OCI-LY7 (cell line): ENCODE data around the gene NFIX. TPM values are rescaled to one million over a fixed set of nuclear protein-coding genes. Genes with fewer than 3 reads are reported as not detected.

Source experiments
- BruUV-seq: library from RNA; stranded (reverse); fragments of 400-500 nt; replicated peaks from 2 replicates; lab custom pipeline; 2021; lab: Mats Ljungman, UMichigan
- CTCF ChIA-PET: fragments of 300-600 bp; sonication (Branson Sonifier 250); formaldehyde crosslinking; loops from one replicate; lab custom pipeline; 2022; ENCODE audit warnings: antibody characterized with exemption; ENCODE audit not compliant: unreplicated experiment; lab: Charles Lee
- POLR2A ChIA-PET: fragments of 300-600 bp; sonication (Branson Sonifier 250); formaldehyde crosslinking; loops from one replicate; lab custom pipeline; 2022; ENCODE audit warnings: antibody characterized with exemption; lab: Charles Lee
- DNase-seq: peaks from one replicate; pipeline ENCODE4 v3.0.0-alpha.2; 2015; ENCODE audit warnings: low spot score
- H2AFZ ChIP-seq: fragments of 200-600 bp; sonication (generic), shearing (Covaris generic); 2 replicates; pipeline ENCODE4 v1.6.1; 2014; ENCODE audit warnings: mild to moderate bottlenecking, antibody characterized with exemption, low read length, moderate library complexity
- H3K27ac ChIP-seq: fragments of 200-600 bp; sonication (generic); 2 replicates; pipeline ENCODE4 v1.5.1; 2014; ENCODE audit warnings: mixed run types, low read depth, mild to moderate bottlenecking, moderate library complexity, low read length, inconsistent platforms; ENCODE audit not compliant: poor library complexity, severe bottlenecking
- H3K36me3 ChIP-seq: fragments of 200-600 bp; sonication (generic); 2 replicates; pipeline ENCODE4 v1.6.1; 2014; ENCODE audit warnings: mild to moderate bottlenecking, antibody characterized with exemption, low read length, moderate library complexity, mixed read lengths; ENCODE audit not compliant: insufficient read depth
- H3K4me1 ChIP-seq: fragments of 200-600 bp; sonication (generic); 2 replicates; pipeline ENCODE4 v1.5.1; 2014; ENCODE audit warnings: mild to moderate bottlenecking, low read length; ENCODE audit not compliant: insufficient read depth, poor library complexity, severe bottlenecking
- H3K4me2 ChIP-seq: fragments of 200-600 bp; sonication (generic); 2 replicates; pipeline ENCODE4 v1.6.1; 2014; ENCODE audit warnings: mild to moderate bottlenecking, low read length
- H3K4me3 ChIP-seq: fragments of 200-600 bp; sonication (generic); 2 replicates; pipeline ENCODE4 v1.5.1; 2014; ENCODE audit warnings: mild to moderate bottlenecking, low read depth, low read length; ENCODE audit not compliant: poor library complexity, severe bottlenecking
- H3K79me2 ChIP-seq: fragments of 200-600 bp; sonication (generic); 2 replicates; pipeline ENCODE4 v1.6.1; 2016; ENCODE audit warnings: low read depth, mild to moderate bottlenecking, low read length, moderate library complexity, mixed read lengths; ENCODE audit not compliant: insufficient read depth
- H3K9me2 ChIP-seq: fragments of 200-600 bp; sonication (generic); 2 replicates; pipeline ENCODE4 v1.6.1; 2016; ENCODE audit warnings: mild to moderate bottlenecking, low read length, mixed read lengths; ENCODE audit not compliant: insufficient read depth
- H3K9me3 ChIP-seq: fragments of 200-600 bp; sonication (generic); 2 replicates; pipeline ENCODE4 v1.6.1; 2014; ENCODE audit warnings: mild to moderate bottlenecking, mixed run types, low read length, mixed read lengths
- H4K20me1 ChIP-seq: fragments of 200-600 bp; sonication (generic); 2 replicates; pipeline ENCODE4 v1.6.1; 2014; ENCODE audit warnings: mild to moderate bottlenecking, antibody characterized with exemption, low read length, moderate library complexity, mixed read lengths; ENCODE audit not compliant: insufficient read depth
- EZH2phosphoT487 ChIP-seq: fragments of 200-600 bp; sonication (generic); IDR thresholded peaks from 2 replicates; pipeline ENCODE4 v1.6.1; 2018; ENCODE audit warnings: low read depth, borderline replicate concordance, mild to moderate bottlenecking, mixed run types, antibody characterized with exemption, low read length, moderate library complexity, mixed read lengths
- intact Hi-C: fragments of 100-400 bp; cut with micrococcal nuclease; formaldehyde crosslinking; loops from one replicate; pipeline ENCODE4 v1.10.0; 2022; ENCODE audit not compliant: unreplicated experiment
- total RNA-seq, 2 experiments: library from RNA; depleted of rRNA in 1 of 2; stranded (reverse); fragments of >200 nt in 1 of 2; shearing (Covaris generic) in 1 of 2; gene quantifications; 2 replicates each; pipeline ENCODE4 v1.2.3, GENCODE V29; 2014 to 2022
- TF ChIP-seq, protein P1 (sequence below): fragments of 200-600 bp; sonication (generic); conservative IDR thresholded peaks from 2 replicates; pipeline ENCODE4 v1.5.1; 2014; ENCODE audit warnings: mild to moderate bottlenecking, antibody characterized with exemption, low read length, moderate library complexity, mixed read lengths

Gene NFIX
- total RNA-seq, 2 experiments from 2014 or later, result 0.16 to 0.72 TPM

DNA sequence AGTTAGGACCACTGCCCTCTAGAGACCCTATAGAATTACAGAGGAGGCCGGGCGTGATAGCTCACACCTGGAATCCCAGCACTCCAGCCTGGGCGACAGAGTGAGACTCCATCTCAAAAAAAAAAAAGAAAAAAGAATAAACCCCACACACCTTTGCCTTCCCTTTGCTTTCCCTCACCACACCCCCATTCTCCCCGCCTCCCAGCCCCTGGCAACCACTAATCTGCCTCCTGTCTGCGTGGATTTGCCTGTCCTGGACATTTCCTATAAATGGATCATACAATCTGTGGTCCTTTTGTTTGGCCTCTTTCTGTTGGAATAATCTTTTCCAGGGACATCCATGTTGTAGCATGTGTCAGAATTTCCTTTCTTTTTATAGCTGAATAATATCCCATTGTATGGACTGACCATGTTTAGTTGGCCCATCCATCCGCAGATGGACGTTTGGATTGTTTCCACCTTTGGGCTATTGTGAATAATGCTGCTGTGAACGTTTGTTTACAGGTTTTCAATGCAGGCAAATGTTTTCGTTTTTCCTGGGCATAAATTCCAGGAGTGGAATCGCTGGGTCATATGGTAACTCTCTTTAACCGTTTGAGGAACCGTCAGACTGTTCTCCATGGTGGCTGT is 138.1 kb downstream of the NFIX start:
- Histone ChIP-seq H2AFZ (no peak overlapping the region), H3K9me3 (no peaks in the 10 kb centered on the region), H3K79me2 (peaks cover 12% of the 10 kb centered on the region; the same call in 1 of the 2 replicates), H3K27ac (no peak overlapping the region), H3K4me2 (no peak overlapping the region), H3K4me3 (no peak overlapping the region), H3K36me3 (peaks cover 82% of the 10 kb centered on the region), H3K9me2 (no peaks in the 10 kb centered on the region), H3K4me1 (no peaks in the 10 kb centered on the region), H4K20me1 (no peaks in the 10 kb centered on the region; the same call in 1 of the 2 replicates)
- DNase-seq, result no peak
- BruUV-seq, result no TSS peak
- TF ChIP-seq EZH2phosphoT487, result no peak
- TF ChIP-seq, protein P1, sequence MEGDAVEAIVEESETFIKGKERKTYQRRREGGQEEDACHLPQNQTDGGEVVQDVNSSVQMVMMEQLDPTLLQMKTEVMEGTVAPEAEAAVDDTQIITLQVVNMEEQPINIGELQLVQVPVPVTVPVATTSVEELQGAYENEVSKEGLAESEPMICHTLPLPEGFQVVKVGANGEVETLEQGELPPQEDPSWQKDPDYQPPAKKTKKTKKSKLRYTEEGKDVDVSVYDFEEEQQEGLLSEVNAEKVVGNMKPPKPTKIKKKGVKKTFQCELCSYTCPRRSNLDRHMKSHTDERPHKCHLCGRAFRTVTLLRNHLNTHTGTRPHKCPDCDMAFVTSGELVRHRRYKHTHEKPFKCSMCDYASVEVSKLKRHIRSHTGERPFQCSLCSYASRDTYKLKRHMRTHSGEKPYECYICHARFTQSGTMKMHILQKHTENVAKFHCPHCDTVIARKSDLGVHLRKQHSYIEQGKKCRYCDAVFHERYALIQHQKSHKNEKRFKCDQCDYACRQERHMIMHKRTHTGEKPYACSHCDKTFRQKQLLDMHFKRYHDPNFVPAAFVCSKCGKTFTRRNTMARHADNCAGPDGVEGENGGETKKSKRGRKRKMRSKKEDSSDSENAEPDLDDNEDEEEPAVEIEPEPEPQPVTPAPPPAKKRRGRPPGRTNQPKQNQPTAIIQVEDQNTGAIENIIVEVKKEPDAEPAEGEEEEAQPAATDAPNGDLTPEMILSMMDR, result no peak
- intact Hi-C loops, result no loop called here
- CTCF ChIA-PET, result no interaction called here
- POLR2A ChIA-PET, result interaction anchor here (1.3 kb wide), 1 partner anchor 10 kb away, joined by 3 read pairs; no protein-coding TSS in a partner anchor

DNA sequence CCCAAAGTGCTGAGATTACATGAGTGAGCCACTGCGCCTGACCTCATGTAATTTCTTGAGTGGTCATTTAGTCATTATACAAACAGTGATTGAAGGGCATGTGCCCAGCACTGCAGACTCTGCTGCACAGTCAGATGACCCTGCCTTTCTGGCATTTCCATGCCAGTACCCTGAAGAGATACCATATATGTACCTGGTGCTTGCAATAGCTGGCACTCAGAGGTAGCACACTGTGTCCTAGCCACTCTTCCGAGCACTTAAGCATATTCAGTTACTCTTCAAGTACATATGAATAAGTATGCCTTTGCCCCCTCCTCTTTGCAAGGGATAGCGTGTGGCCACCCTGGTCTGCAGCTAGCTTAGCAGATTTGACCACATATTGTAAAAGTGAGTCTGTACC is 139.4 kb downstream of the NFIX start:
- Histone ChIP-seq H3K4me3 (no peak overlapping the region), H3K79me2 (peaks cover 9% of the 10 kb centered on the region; the same call in 1 of the 2 replicates), H4K20me1 (no peaks in the 10 kb centered on the region; the same call in 1 of the 2 replicates), H3K9me2 (no peaks in the 10 kb centered on the region), H3K4me1 (no peaks in the 10 kb centered on the region), H2AFZ (no peak overlapping the region), H3K27ac (no peak overlapping the region), H3K4me2 (no peak overlapping the region), H3K36me3 (peaks cover 75% of the 10 kb centered on the region), H3K9me3 (no peaks in the 10 kb centered on the region)
- POLR2A ChIA-PET, result no interaction called here
- BruUV-seq, result no TSS peak
- CTCF ChIA-PET, result no interaction called here
- no peak for TF ChIP-seq EZH2phosphoT487
- TF ChIP-seq, protein P1, result no peak
- no peak for DNase-seq
- intact Hi-C loops, result no loop called here
